Ovary (tissue), 3 donors: ENCODE data around the gene SLC39A7.

Experiments used
- CTCF ChIP-seq, 3 donors: fragments of 450-650 bp in 2 of 3; fragments of 200-600 bp in 1 of 3; IDR thresholded peaks; one replicate each; pipeline versions ENCODE4 v1.5.1 to v1.8.0; 2016 to 2022; ENCODE audit warnings: antibody characterized with exemption in 3 of 3, mild to moderate bottlenecking in 1 of 3
- POLR2A ChIP-seq: fragments of 450-650 bp; IDR thresholded peaks from one replicate; pipeline ENCODE4 v1.6.1; 2017; ENCODE audit warnings: antibody characterized with exemption, mild to moderate bottlenecking, moderate library complexity
- donor health status: DM: no; HTN: no; CAD: no.

DNA sequence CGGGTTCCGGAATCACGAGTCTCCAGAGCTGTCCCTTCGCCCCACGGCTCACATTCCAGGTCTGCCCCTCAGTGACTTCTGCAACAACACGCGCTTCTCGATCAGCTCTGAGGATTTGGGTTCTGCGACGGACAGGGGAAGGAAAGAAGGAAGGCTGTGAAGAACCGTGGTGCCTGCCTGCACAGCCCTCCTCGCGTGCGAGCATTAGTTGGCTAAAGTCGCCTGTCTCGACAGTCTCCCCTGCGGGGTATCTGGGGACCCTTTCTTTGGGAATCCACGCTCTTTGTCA lies 47.9 kb downstream of the SLC39A7 start:
- peak in 1 of 3 donors; percentile 4 for TF ChIP-seq CTCF (IDR thresholded peaks at IDR 0.05)
- no peak for TF ChIP-seq POLR2A
